ENCODE results near the gene KCNJ6.

- no peak for TF ChIP-seq POLR2A (IDR thresholded peaks at IDR 0.05; ENCODE audit: low read depth, low read length)
- no peak for TF ChIP-seq POLR2AphosphoS5 (IDR thresholded peaks at IDR 0.05; ENCODE audit: low read depth, low read length)
- no peak for TF ChIP-seq TAF1 (IDR thresholded peaks at IDR 0.05; ENCODE audit: low read depth, low read length)
- no peak for TF ChIP-seq SPI1 (IDR thresholded peaks at IDR 0.05; ENCODE audit: low read depth, low read length)
- TF ChIP-seq PAX5 (IDR thresholded peaks at IDR 0.05; ENCODE audit: insufficient read depth, low read length, severe bottlenecking): no peak
Measured at GRCh38 chr21:37912616-37913015, 3.6 kb downstream of the KCNJ6 start.

All from GM12891 (cell line).